ENCODE results near the gene FBXL22.

FBXL22 gene

DNA sequence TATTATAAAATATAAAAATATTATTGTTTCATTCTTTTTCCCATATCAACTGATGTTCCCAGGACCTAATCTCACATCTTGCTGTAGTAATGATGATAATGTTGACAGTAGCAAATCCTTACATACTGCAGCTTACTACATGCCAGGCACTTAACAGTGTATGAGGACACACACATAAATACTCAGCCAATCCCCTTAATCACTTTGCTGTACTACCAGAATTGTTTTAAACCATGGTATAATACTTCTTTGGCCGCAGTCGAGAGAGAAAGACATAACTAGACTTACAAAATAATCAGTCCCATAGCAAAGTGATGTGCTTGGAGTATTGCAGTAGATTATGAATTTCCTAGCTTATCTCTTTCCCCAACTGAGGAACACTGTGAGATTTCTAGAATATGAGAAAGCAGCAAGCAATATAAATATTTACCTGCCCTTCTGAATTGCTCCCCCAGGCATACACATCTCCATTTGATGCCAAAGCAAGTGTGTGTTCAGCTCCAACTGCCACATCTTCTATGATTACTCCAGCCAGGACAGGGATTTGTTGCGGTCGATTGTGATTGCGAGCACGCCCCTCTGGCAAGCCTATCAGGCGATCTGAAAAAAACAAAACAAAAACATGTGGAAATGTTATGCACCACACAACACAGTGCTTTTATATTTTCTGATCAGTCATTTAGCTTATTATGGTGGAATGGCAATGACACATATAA, 33.0 kb downstream of the FBXL22 start:
- CTCF ChIA-PET: interaction anchor here (0.5 to 0.6 kb wide), 2 partner anchors 54 to 438 kb away, joined by 3 read pairs; no protein-coding TSS in a partner anchor
- Histone ChIP-seq H3K27ac (ENCODE audit: extremely low read depth, low read depth, low read length) (no peak overlapping the region), H3K36me3 (ENCODE audit: control insufficient read depth in 2 of 2, insufficient read depth in 1 of 2, low read length in 2 of 2) (peaks cover 0 to 64% of the 10 kb centered on the region in 2 experiments; a peak in 2 of 3 replicates), H3K4me3 (ENCODE audit: low read depth, low read length) (no peak overlapping the region), H3K4me1 (ENCODE audit: control insufficient read depth, insufficient read depth, low read length) (no peaks in the 10 kb centered on the region), H3K9me3 (ENCODE audit: control insufficient read depth, insufficient read depth, low read depth, low read length) (no peaks in the 10 kb centered on the region)
- no peak for TF ChIP-seq ZNF16 (tag by site-specific recombination; IDR thresholded peaks at IDR 0.05; ENCODE audit: low read depth)
- TF ChIP-seq EGR2 (tag by site-specific recombination; IDR thresholded peaks at IDR 0.05; ENCODE audit: low read depth): no peak
- no peak for TF ChIP-seq ZFP37 (tag by site-specific recombination; IDR thresholded peaks at IDR 0.05)
- no peak for TF ChIP-seq ZNF571 (tag by site-specific recombination; IDR thresholded peaks at IDR 0.05)
- TF ChIP-seq YY1 (tag by site-specific recombination; IDR thresholded peaks at IDR 0.05): no peak
- no peak for TF ChIP-seq ZNF791 (tag by site-specific recombination; IDR thresholded peaks at IDR 0.05)
- TF ChIP-seq SALL2 (tag by site-specific recombination; IDR thresholded peaks at IDR 0.05; ENCODE audit: borderline replicate concordance): no peak
- TF ChIP-seq ZNF354C (tag by site-specific recombination; IDR thresholded peaks at IDR 0.05; ENCODE audit: borderline replicate concordance, low read depth): no peak
- TF ChIP-seq, protein P1, sequence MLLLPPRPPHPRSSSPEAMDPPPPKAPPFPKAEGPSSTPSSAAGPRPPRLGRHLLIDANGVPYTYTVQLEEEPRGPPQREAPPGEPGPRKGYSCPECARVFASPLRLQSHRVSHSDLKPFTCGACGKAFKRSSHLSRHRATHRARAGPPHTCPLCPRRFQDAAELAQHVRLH (tag by site-specific recombination; IDR thresholded peaks at IDR 0.05): no peak
- TF ChIP-seq PRDM1 (tag by site-specific recombination; IDR thresholded peaks at IDR 0.05): no peak
- no peak for TF ChIP-seq ZFP41 (tag by site-specific recombination; IDR thresholded peaks at IDR 0.05; ENCODE audit: borderline replicate concordance)
- no peak for TF ChIP-seq ZNF426 (tag by site-specific recombination; IDR thresholded peaks at IDR 0.05)
- TF ChIP-seq, protein P2, sequence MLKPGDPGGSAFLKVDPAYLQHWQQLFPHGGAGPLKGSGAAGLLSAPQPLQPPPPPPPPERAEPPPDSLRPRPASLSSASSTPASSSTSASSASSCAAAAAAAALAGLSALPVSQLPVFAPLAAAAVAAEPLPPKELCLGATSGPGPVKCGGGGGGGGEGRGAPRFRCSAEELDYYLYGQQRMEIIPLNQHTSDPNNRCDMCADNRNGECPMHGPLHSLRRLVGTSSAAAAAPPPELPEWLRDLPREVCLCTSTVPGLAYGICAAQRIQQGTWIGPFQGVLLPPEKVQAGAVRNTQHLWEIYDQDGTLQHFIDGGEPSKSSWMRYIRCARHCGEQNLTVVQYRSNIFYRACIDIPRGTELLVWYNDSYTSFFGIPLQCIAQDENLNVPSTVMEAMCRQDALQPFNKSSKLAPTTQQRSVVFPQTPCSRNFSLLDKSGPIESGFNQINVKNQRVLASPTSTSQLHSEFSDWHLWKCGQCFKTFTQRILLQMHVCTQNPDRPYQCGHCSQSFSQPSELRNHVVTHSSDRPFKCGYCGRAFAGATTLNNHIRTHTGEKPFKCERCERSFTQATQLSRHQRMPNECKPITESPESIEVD (tag by site-specific recombination; IDR thresholded peaks at IDR 0.05): no peak
- no peak for TF ChIP-seq ZNF776 (tag by site-specific recombination; IDR thresholded peaks at IDR 0.05; ENCODE audit: borderline replicate concordance)
- TF ChIP-seq, protein P3, sequence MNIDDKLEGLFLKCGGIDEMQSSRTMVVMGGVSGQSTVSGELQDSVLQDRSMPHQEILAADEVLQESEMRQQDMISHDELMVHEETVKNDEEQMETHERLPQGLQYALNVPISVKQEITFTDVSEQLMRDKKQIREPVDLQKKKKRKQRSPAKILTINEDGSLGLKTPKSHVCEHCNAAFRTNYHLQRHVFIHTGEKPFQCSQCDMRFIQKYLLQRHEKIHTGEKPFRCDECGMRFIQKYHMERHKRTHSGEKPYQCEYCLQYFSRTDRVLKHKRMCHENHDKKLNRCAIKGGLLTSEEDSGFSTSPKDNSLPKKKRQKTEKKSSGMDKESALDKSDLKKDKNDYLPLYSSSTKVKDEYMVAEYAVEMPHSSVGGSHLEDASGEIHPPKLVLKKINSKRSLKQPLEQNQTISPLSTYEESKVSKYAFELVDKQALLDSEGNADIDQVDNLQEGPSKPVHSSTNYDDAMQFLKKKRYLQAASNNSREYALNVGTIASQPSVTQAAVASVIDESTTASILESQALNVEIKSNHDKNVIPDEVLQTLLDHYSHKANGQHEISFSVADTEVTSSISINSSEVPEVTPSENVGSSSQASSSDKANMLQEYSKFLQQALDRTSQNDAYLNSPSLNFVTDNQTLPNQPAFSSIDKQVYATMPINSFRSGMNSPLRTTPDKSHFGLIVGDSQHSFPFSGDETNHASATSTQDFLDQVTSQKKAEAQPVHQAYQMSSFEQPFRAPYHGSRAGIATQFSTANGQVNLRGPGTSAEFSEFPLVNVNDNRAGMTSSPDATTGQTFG (tag by site-specific recombination; IDR thresholded peaks at IDR 0.05; ENCODE audit: borderline replicate concordance): no peak
- POLR2A ChIA-PET: no interaction called here

DNA sequence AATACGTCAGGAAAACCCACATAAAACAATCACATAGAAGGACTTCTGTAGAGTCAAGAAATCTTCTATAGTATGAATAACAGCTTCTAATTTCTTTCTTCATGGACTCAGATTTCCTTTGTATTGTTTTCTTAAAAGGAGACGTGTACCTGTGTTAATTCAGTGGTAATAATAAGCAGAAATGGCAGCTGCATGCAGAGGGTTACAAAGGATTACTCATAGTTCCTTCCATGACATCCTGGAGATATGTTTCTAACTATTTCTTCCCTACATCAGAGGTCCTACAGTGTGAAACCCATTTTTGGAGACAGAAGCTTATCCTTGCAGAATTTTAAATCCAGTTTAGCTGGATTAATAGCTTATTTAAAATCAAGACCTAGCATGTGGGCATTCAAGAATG, 36.1 kb downstream of the FBXL22 start:
- POLR2A ChIA-PET: no interaction called here
- peaks cover 0 to 69% of the 10 kb centered on the region in 2 experiments; a peak in 2 of 3 replicates for H3K36me3 ChIP-seq (ENCODE audit: control insufficient read depth in 2 of 2, insufficient read depth in 1 of 2, low read length in 2 of 2)
- CTCF ChIA-PET: no interaction called here

DNA sequence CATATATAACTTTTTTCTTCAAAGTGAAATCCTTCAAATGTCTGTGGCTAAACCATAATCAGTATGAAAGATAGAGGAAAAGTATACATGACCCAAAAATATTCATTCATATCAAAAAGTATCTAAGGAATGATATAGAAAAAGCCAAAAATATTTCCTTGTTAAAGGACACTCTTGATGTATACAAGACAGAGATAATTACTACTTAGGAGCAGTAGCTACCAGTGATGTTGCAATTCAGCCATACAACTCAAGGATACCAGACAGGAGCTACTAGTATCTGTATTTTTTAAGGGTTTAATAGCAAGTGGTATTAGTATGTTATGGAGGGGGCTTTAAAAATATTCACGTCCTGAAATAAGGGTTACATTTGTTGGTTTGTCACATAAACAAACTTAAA, 37.0 kb downstream of the FBXL22 start:
- Histone ChIP-seq H3K36me3 (ENCODE audit: control insufficient read depth in 2 of 2, insufficient read depth in 1 of 2, low read length in 2 of 2) (peaks cover 0 to 73% of the 10 kb centered on the region in 2 experiments; a peak in 2 of 3 replicates), H3K9me3 (ENCODE audit: control insufficient read depth, insufficient read depth, low read depth, low read length) (no peaks in the 10 kb centered on the region), H3K27ac (ENCODE audit: extremely low read depth, low read depth, low read length) (no peak overlapping the region), H3K4me1 (ENCODE audit: control insufficient read depth, insufficient read depth, low read length) (no peaks in the 10 kb centered on the region), H3K4me3 (ENCODE audit: low read depth, low read length) (no peak overlapping the region)
- CTCF ChIA-PET: no interaction called here
- POLR2A ChIA-PET: no interaction called here
- TF ChIP-seq ZNF530 (tag by site-specific recombination; IDR thresholded peaks at IDR 0.05; ENCODE audit: low read depth): no peak
- no peak for TF ChIP-seq GFI1B (tag by site-specific recombination; IDR thresholded peaks at IDR 0.05)
- no peak for TF ChIP-seq ZFP37 (tag by site-specific recombination; IDR thresholded peaks at IDR 0.05)
- TF ChIP-seq OSR2 (tag by site-specific recombination; IDR thresholded peaks at IDR 0.05): no peak
- TF ChIP-seq, protein P4, sequence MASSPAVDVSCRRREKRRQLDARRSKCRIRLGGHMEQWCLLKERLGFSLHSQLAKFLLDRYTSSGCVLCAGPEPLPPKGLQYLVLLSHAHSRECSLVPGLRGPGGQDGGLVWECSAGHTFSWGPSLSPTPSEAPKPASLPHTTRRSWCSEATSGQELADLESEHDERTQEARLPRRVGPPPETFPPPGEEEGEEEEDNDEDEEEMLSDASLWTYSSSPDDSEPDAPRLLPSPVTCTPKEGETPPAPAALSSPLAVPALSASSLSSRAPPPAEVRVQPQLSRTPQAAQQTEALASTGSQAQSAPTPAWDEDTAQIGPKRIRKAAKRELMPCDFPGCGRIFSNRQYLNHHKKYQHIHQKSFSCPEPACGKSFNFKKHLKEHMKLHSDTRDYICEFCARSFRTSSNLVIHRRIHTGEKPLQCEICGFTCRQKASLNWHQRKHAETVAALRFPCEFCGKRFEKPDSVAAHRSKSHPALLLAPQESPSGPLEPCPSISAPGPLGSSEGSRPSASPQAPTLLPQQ (tag by site-specific recombination; IDR thresholded peaks at IDR 0.05): no peak
- TF ChIP-seq ZNF549 (tag by site-specific recombination; IDR thresholded peaks at IDR 0.05): no peak
- TF ChIP-seq HOXD13 (CRISPR knock-in tag; IDR thresholded peaks at IDR 0.05; ENCODE audit: borderline replicate concordance): no peak

More for the DNA sequence above, 36.1 kb downstream of the FBXL22 start:
- no peak overlapping the region for H3K4me3 ChIP-seq (ENCODE audit: low read depth, low read length)
- no peaks in the 10 kb centered on the region for H3K9me3 ChIP-seq (ENCODE audit: control insufficient read depth, insufficient read depth, low read depth, low read length)
- H3K27ac ChIP-seq (ENCODE audit: extremely low read depth, low read depth, low read length): no peak overlapping the region
- TF ChIP-seq ZNF335 (tag by site-specific recombination; conservative IDR thresholded peaks at IDR 0.05): no peak
- H3K4me1 ChIP-seq (ENCODE audit: control insufficient read depth, insufficient read depth, low read length): no peaks in the 10 kb centered on the region
